HPDE6-E6E7 (cell line): ENCODE data around the gene FAF1.
"Not testable (repeated sequence)": the region's sequence is repeated elsewhere in the genome, so short reads cannot be mapped to it uniquely, and the experiment has no call there.

Experiments
- DNase-seq: peaks from one replicate; pipeline ENCODE4 v3.0.0; 2011; ENCODE audit warnings: missing footprints; ENCODE audit errors: extremely low spot score

FAF1 gene

GRCh38 chr1:50851034-50851433 is 109.0 kb downstream of the FAF1 start:
- no peak for DNase-seq

GRCh38 chr1:50847303-50847702 is 112.8 kb downstream of the FAF1 start:
- no peak for DNase-seq

GRCh38 chr1:50846224-50846839 is 113.7 kb downstream of the FAF1 start:
- DNase-seq, result no peak

- no peak for DNase-seq
Measured at GRCh38 chr1:50841791-50842387, 118.2 kb downstream of the FAF1 start.

- no peak for DNase-seq
Measured at GRCh38 chr1:50836117-50836516, 124.0 kb downstream of the FAF1 start.

- no peak for DNase-seq
Measured at GRCh38 chr1:50833216-50833615, 126.9 kb downstream of the FAF1 start.

GRCh38 chr1:50832167-50832566 is 127.9 kb downstream of the FAF1 start:
- DNase-seq, result no peak

- DNase-seq, result no peak
Measured at GRCh38 chr1:50831300-50832061, 128.6 kb downstream of the FAF1 start.

DNA sequence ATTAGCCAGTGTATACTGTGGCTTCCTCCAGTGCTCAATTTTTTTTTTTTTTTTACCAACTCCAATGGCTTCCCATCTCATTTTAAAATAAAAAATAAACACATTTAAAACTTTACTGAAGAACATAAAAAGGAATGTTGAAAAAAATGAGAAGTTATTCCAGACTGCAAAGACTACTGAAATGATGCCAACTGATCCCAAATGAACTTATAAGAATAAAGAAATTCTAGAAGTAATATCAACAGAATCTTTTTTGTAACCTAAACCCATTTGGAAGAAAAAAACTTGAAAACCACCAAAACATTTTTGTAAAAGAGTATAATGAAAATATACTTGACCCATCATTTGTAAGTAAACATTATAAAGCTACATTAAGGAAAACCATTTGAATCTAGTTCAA is 129.4 kb downstream of the FAF1 start:
- no peak for DNase-seq

GRCh38 chr1:50829014-50829958 is 130.8 kb downstream of the FAF1 start:
- DNase-seq, result no peak

DNA sequence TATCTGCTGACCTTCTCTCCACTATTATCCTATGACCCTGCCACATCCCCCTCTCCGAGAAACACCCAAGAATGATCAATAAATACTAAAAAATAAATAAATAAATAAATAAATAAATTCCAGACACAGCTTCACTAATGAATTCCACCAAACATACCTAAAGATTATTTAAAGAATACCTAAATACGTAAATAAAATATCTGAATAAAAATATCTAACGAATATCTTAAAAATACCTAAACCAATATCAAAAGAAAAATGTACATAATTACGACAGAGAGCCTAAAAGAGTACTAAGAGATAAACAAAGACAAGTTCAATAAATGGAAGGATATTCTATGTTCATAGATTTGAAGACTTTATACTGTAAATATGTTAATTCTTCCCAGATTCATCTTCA is 132.5 kb downstream of the FAF1 start:
- no peak for DNase-seq

DNA sequence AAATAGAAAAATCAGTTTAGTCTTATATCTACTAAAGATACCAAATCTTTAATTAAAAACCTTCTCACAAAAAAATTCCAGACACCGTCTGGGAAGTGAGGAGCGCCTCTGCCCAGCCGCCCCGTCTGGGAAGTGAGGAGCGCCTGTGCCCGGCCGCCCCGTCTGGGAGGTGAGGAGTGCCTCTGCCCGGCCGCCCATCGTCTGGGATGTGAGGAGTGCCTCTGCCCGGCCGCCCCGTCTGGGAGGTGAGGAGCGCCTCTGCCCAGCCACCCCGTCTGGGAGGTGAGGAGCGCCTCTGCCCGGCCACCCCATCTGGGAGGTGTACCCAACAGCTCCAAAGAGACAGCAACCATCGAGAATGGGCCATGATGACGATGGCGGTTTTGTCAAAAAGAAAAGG is 133.3 kb downstream of the FAF1 start:
- DNase-seq, result not testable (repeated sequence)

DNA sequence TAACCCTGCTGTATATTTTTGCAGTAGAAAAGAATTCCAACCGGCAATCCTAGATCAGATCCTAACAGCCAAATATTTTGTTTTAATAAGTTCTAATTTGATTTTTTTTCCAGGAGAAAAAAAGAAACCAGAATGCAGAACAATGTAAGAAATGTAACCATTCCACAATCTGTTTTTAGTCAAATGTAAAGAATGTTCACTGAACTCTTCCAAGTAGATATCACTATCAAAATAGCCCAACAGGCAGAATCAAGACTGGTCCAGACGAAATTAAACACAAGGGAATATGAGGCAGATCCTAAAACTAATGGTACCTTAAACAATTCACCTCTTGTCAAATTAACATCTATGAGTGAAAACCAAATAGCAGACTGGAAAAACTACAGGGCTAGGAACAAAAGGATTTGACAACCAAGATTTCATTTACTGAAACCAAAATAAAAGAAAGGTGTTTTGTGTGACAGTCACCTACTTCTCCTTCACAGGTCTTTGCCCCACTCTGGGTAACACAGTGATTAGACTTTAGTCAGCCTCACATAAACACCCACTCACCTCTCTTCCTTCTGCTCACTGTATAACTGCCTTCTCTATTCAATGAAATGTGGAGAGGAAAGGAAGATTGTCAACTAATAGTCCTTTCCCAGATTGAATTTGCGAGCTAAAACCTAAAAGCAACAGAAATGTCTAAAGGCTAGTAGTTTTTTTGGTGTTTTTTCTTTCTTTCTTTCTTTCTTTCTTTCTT is 137.9 kb downstream of the FAF1 start:
- DNase-seq, result no peak

GRCh38 chr1:50820545-50820944 is 139.5 kb downstream of the FAF1 start:
- no peak for DNase-seq

DNA sequence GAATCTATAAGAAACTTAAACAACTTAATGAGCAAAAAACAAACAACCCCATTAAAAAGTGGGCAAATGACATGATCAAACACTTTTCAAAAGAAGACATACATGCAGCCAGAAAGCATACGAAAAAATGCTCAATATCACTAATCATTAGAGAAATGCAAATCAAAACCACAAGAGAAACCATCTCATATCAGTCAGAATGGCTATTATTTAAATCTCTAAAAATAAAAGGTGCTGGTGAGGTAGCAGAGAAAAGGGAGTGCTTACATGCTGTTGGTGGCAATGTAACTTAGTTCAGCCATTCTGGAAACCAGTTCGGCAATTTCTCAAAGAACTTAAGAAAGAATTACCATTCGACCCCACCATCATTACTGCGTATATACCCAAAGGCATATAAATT is 147.7 kb downstream of the FAF1 start:
- DNase-seq, result no peak

DNA sequence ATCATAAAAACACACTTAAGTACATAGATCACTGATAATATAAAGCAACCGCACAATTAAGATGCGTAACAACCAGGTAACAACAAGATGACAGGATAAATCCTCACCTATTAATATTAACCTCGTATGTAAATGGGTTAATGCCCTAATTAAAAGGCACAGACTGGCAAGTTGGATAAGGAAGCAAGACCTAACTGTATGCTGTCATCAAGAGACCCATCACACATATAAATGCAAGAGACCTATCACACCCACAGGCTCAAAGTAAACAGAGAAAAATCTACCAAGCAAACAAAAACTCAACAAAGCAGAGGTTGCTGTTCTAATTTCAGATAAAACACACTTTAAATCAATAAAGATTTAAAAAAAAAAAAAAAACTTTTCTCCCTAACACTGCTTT is 151.8 kb downstream of the FAF1 start:
- no peak for DNase-seq

- DNase-seq, result no peak
Measured at GRCh38 chr1:50796272-50796671, 163.8 kb downstream of the FAF1 start.

- no peak for DNase-seq
Measured at GRCh38 chr1:50793521-50793920, 166.5 kb downstream of the FAF1 start.

DNA sequence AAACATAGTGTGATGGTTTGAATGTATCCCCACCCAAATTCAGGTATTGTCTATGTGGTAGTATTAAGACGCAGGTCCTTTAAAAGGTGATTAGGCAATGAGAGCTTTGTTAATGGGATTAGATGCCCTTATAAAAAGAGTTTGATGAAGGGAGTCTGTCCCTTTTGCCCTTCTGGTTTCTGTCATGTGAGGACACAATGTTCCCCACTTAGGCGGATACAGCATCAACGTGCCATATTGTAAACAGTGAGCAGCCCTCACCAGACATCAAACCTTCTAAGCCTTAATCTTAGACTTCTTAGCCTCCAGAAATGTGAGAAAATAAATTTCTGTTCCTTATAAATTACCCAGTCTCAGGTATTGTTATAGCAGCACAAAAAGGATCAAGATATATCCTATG is 172.8 kb downstream of the FAF1 start:
- DNase-seq, result no peak

GRCh38 chr1:50783286-50783685 is 176.8 kb downstream of the FAF1 start:
- DNase-seq, result no peak

DNA sequence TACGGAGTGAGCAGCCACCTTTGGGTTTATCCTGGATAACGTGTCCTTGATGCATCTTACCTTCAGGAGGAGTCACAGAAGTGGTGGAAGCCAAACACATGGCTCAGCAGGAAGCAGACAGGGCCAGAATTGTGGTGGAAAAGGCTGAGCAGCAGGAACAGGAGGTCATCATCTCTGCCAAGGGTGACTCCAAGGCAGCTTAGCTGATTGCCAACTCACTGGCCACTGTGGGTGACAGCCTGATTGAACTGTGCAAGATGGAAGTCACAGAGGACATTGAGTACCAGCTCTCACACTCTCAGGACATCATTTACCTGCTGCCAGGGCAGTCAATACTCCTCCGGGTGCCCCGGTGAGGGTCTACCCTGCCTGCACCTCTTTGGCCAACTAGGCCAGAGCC is 179.3 kb downstream of the FAF1 start:
- DNase-seq, result no peak
